Measurements from ENCODE around the gene EPB41L3. TPM values are rescaled to one million over a fixed set of nuclear protein-coding genes. Genes with fewer than 3 reads are reported as not detected.

EPB41L3 gene
- total RNA-seq, 1 experiment from 2014 or later: 16.1 TPM

DNA sequence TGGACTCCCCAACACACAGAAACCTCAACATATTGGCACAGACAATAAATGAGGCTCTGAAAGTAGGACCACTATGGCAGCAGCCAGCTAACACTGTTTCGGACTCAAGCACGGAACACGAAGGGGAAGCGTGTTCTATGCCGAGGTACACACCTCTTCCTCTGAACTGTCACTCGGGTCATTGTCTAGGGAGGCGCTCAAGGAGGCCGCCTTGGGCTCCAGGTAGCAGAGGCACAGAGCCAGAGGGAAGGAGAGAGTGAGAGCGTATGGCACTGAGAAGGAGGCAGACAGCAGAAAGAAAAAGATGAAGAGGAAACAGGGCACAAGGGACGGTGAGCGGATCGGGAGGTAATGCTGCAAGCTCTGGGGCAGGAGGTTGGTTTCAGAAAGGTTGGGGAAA lies 128.1 kb downstream of the EPB41L3 start:
- Histone ChIP-seq H3K56ac (ENCODE audit: insufficient read length, low read depth, low read length) (no peak overlapping the region), H3K79me2 (ENCODE audit: insufficient read depth, low read length) (no peaks in the 10 kb centered on the region), H3T11ph (ENCODE audit: low read length) (no peak overlapping the region), H4K91ac (ENCODE audit: insufficient read length, low read depth, low read length) (no peak overlapping the region), H2AFZ (ENCODE audit: low read length) (no peak overlapping the region), H3K4me2 (ENCODE audit: insufficient read depth, insufficient read length, low read length) (no peak overlapping the region), H3K79me1 (ENCODE audit: insufficient read depth, low read depth, low read length, poor library complexity, severe bottlenecking) (no peaks in the 10 kb centered on the region), H3K23me2 (ENCODE audit: insufficient read length, low read depth, low read length, poor library complexity, severe bottlenecking) (no peaks in the 10 kb centered on the region), H3K4ac (ENCODE audit: low read depth, low read length) (no peak overlapping the region), H4K8ac (replicated peaks; ENCODE audit: insufficient read length, low read depth, low read length) (no peak overlapping the region), H3K27me3 (ENCODE audit: insufficient read depth, low read length) (no peaks in the 10 kb centered on the region), H3K9ac (ENCODE audit: extremely low read depth, insufficient read length, low read length) (no peak overlapping the region), H2BK12ac (ENCODE audit: insufficient read length, low read depth, low read length) (no peak overlapping the region), H3K27ac (ENCODE audit: insufficient read length, low read depth, low read length) (no peak overlapping the region), H3K23ac (ENCODE audit: insufficient read length, low read depth, low read length) (no peak overlapping the region), H4K20me1 (ENCODE audit: control insufficient read depth, insufficient read depth, insufficient read length) (no peaks in the 10 kb centered on the region), H2BK20ac (ENCODE audit: low read depth, low read length, poor library complexity, severe bottlenecking) (no peak overlapping the region), H2BK120ac (ENCODE audit: low read depth, low read length, poor library complexity, severe bottlenecking) (no peak overlapping the region), H3K9me3 (ENCODE audit: control insufficient read depth, low read depth, low read length) (no peaks in the 10 kb centered on the region), H3K18ac (ENCODE audit: insufficient read length, low read depth, low read length) (no peak overlapping the region), H2BK5ac (ENCODE audit: insufficient read length, low read length) (no peak overlapping the region), H3K14ac (ENCODE audit: insufficient read depth, low read length) (no peak overlapping the region), H3K4me1 (ENCODE audit: insufficient read depth, low read length) (no peaks in the 10 kb centered on the region), H2BK15ac (ENCODE audit: low read depth, low read length) (no peak overlapping the region), H2AK5ac (ENCODE audit: insufficient read length, low read length) (no peak overlapping the region), H4K5ac (ENCODE audit: insufficient read length, low read depth, low read length) (no peak overlapping the region)
- no CpG with 5 or more reads among the region's 12 CpGs for WGBS (ENCODE audit: extremely low coverage, insufficient read length, low lambda C conversion rate)
- TF ChIP-seq, protein P1, sequence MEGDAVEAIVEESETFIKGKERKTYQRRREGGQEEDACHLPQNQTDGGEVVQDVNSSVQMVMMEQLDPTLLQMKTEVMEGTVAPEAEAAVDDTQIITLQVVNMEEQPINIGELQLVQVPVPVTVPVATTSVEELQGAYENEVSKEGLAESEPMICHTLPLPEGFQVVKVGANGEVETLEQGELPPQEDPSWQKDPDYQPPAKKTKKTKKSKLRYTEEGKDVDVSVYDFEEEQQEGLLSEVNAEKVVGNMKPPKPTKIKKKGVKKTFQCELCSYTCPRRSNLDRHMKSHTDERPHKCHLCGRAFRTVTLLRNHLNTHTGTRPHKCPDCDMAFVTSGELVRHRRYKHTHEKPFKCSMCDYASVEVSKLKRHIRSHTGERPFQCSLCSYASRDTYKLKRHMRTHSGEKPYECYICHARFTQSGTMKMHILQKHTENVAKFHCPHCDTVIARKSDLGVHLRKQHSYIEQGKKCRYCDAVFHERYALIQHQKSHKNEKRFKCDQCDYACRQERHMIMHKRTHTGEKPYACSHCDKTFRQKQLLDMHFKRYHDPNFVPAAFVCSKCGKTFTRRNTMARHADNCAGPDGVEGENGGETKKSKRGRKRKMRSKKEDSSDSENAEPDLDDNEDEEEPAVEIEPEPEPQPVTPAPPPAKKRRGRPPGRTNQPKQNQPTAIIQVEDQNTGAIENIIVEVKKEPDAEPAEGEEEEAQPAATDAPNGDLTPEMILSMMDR (conservative IDR thresholded peaks at IDR 0.05): no peak
- Mint-ChIP-seq H3K4me3 (no peak overlapping the region), H3K9me3 (no peaks in the 10 kb centered on the region), H3K27ac (no peak overlapping the region; a peak in 1 of 7 replicates), H3K4me1 (peaks cover 18 to 28% of the 10 kb centered on the region in 2 experiments), H3K36me3 (ENCODE audit: insufficient read depth in 1 of 3, low read depth in 3 of 3) (no peaks in the 10 kb centered on the region), H3K27me3 (ENCODE audit: low read depth) (no peaks in the 10 kb centered on the region)
- no peak for DNase-seq

Measured in H9 (cell line).